SK-N-SH treated with all-trans-retinoic acid at 6 μM for 48 hours (cell line): ENCODE measurements around the gene CEP63.

Experiments
- ARNTL ChIP-seq: fragments of 450-650 bp; formaldehyde crosslinking; IDR thresholded peaks from 2 replicates; pipeline ENCODE4 v1.5.0; 2020; ENCODE audit warnings: low read depth, mild to moderate bottlenecking, moderate library complexity, borderline replicate concordance
- CREB5 ChIP-seq: fragments of 250-450 bp; sonication (Bioruptor Pico); IDR thresholded peaks from 2 replicates; pipeline ENCODE4 v1.5.1; 2020; ENCODE audit warnings: low read depth, mild to moderate bottlenecking, moderate library complexity
- ISL1 ChIP-seq: fragments of 250-450 bp; sonication (Bioruptor Pico); IDR thresholded peaks from 2 replicates; pipeline ENCODE4 v2.1.2; 2022; ENCODE audit warnings: mild to moderate bottlenecking, moderate library complexity
- PATZ1 ChIP-seq: fragments of 250-450 bp; sonication (Bioruptor Pico); IDR thresholded peaks from 2 replicates; pipeline ENCODE4 v1.8.0; 2020; ENCODE audit warnings: mild to moderate bottlenecking, moderate library complexity, borderline replicate concordance
- PPARA ChIP-seq: fragments of 250-450 bp; sonication (Bioruptor Pico); IDR thresholded peaks from 2 replicates; pipeline ENCODE4 v1.5.0; 2020; ENCODE audit warnings: mild to moderate bottlenecking, borderline replicate concordance
- TCF4 ChIP-seq: fragments of 250-450 bp; sonication (Bioruptor Pico); IDR thresholded peaks from 2 replicates; pipeline ENCODE4 v1.8.0; 2021; ENCODE audit warnings: mild to moderate bottlenecking, moderate library complexity, borderline replicate concordance
- TOX ChIP-seq: fragments of 250-450 bp; sonication (Bioruptor Pico); IDR thresholded peaks from 2 replicates; pipeline ENCODE4 v1.8.0; 2021; ENCODE audit warnings: mild to moderate bottlenecking, moderate library complexity, borderline replicate concordance
- ZC3H10 ChIP-seq: fragments of 250-450 bp; sonication (Bioruptor Pico); IDR thresholded peaks from 2 replicates; pipeline ENCODE4 v1.5.1; 2021; ENCODE audit warnings: mild to moderate bottlenecking, moderate library complexity
- ZNF70 ChIP-seq: fragments of 450-650 bp; formaldehyde crosslinking; IDR thresholded peaks from 2 replicates; pipeline ENCODE4 v1.5.0; 2020; ENCODE audit warnings: mild to moderate bottlenecking, moderate library complexity
- ZNF8 ChIP-seq: fragments of 450-650 bp; formaldehyde crosslinking; IDR thresholded peaks from 2 replicates; pipeline ENCODE4 v1.5.0; 2020; ENCODE audit warnings: mild to moderate bottlenecking, moderate library complexity

GRCh38 chr3:134608771-134609435 lies 123.0 kb downstream of the CEP63 start:
- no peak for TF ChIP-seq PATZ1 (CRISPR knock-in tag)
- no peak for TF ChIP-seq TOX (CRISPR knock-in tag)
- TF ChIP-seq ZC3H10 = no peak
- no peak for TF ChIP-seq TCF4 (CRISPR knock-in tag)
- TF ChIP-seq CREB5 (CRISPR knock-in tag) = no peak
- TF ChIP-seq ZNF8 (CRISPR knock-in tag) = no peak
- TF ChIP-seq ZNF70 (CRISPR knock-in tag) = no peak
- TF ChIP-seq ISL1 = no peak
- no peak for TF ChIP-seq PPARA (CRISPR knock-in tag)
- no peak for TF ChIP-seq ARNTL (CRISPR knock-in tag)
